NB4 (cell line): ENCODE data around the gene RASGEF1C.

Experiments
- DNase-seq: peaks from one replicate; pipeline ENCODE4 v3.0.0; 2010; ENCODE audit warnings: low read depth
- H3K4me3 ChIP-seq: one replicate; pipeline ENCODE4 v1.5.1; 2011; ENCODE audit warnings: mild to moderate bottlenecking, low read depth, low read length, moderate library complexity
- MYC ChIP-seq: IDR thresholded peaks from 2 replicates; pipeline ENCODE4 v1.6.1; 2011; ENCODE audit warnings: low read depth, low read length
- POLR2A ChIP-seq: IDR thresholded peaks from 2 replicates; pipeline ENCODE4 v1.6.1; 2011; ENCODE audit warnings: mild to moderate bottlenecking; ENCODE audit not compliant: insufficient read length; ENCODE audit errors: extremely low read depth
- TF ChIP-seq, protein P1 (sequence below): IDR thresholded peaks from one replicate; pipeline ENCODE4 v1.5.1; 2012; ENCODE audit warnings: low read depth, low read length
- TF ChIP-seq, protein P2 (sequence below): IDR thresholded peaks from 2 replicates; pipeline ENCODE4 v1.6.1; 2011; ENCODE audit warnings: low read depth, low read length

RASGEF1C gene

DNA sequence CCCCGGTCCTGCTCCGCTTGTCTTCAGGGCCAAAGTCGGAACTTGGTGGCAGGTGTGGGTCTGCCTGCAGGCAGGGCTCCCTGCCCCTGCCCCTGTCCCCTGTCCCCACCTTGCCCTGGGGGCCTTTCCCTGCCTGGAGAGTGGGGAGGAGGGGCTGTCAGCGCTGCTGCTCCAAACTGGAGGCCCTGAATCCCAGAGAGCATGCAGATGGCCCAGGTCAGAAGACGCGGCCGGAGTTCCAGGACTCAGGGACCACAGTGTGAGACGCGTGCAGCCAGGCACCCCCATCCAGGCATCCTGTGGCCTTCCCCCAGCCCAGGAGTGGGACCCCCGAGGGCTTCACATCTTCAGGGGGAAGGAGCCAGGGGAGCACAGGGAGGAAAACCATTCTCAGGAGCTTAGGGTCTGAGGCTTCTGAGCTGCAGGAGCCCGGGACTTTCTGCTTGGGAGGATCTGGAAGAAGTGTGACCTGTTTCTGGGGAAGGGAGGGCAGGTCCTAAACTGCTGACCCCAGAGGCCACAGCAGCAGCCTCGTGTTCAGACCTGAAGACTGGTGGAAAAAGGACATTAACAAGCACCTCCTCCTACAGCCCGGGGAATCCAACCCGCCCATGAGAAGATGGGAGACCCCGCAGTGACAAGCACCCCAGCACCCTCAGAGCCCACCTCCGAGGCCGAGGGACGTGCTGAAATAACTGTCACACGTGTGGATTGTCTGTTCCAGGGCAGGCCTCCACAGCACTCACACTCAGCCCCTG, 38.0 kb downstream of the RASGEF1C start:
- H3K4me3 ChIP-seq = no peak overlapping the region
- no peak for DNase-seq
- TF ChIP-seq POLR2A (no peak), MYC (no peak)
- TF ChIP-seq, protein P1, sequence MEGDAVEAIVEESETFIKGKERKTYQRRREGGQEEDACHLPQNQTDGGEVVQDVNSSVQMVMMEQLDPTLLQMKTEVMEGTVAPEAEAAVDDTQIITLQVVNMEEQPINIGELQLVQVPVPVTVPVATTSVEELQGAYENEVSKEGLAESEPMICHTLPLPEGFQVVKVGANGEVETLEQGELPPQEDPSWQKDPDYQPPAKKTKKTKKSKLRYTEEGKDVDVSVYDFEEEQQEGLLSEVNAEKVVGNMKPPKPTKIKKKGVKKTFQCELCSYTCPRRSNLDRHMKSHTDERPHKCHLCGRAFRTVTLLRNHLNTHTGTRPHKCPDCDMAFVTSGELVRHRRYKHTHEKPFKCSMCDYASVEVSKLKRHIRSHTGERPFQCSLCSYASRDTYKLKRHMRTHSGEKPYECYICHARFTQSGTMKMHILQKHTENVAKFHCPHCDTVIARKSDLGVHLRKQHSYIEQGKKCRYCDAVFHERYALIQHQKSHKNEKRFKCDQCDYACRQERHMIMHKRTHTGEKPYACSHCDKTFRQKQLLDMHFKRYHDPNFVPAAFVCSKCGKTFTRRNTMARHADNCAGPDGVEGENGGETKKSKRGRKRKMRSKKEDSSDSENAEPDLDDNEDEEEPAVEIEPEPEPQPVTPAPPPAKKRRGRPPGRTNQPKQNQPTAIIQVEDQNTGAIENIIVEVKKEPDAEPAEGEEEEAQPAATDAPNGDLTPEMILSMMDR = no peak
- TF ChIP-seq, protein P2, sequence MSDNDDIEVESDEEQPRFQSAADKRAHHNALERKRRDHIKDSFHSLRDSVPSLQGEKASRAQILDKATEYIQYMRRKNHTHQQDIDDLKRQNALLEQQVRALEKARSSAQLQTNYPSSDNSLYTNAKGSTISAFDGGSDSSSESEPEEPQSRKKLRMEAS = no peak

DNA sequence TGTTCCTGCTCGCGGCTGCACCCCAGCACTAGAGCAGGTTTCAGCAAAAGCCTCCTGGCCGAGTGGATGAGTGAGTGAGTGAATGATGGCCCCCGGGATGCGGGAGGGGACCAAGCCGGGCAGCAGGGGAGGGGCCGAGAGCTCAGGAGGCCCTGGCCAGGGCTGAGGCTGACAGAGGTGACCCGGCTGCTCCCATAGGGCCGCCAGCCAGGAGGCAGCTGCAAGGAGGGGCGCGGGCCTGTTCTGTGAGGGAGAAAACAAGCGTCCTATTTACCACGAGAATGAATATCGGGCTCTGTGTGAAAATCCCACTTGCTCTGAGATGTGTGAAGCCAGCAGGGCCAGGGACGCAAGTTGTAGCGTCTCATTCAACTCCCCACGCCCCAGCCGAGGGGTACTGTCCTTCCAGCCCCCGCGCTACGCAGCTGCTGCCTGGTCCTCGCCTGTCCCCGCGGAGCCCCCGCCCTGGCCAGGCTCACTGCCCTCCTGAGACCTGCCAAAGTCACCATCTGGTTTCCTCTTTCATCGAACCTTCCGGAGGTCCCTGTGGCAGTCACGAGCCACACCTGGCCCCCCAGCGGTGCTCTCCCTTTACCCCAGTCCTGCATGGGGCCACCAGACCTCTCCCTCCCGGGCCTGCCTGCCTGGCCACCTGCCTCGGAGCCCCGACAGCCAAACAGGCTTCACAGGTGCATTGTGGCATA, 38.8 kb downstream of the RASGEF1C start:
- H3K4me3 ChIP-seq = no peak overlapping the region
- no peak for TF ChIP-seq POLR2A
- no peak for TF ChIP-seq MYC
- TF ChIP-seq, protein P2 = no peak
- TF ChIP-seq, protein P1 = no peak
- no peak for DNase-seq

DNA sequence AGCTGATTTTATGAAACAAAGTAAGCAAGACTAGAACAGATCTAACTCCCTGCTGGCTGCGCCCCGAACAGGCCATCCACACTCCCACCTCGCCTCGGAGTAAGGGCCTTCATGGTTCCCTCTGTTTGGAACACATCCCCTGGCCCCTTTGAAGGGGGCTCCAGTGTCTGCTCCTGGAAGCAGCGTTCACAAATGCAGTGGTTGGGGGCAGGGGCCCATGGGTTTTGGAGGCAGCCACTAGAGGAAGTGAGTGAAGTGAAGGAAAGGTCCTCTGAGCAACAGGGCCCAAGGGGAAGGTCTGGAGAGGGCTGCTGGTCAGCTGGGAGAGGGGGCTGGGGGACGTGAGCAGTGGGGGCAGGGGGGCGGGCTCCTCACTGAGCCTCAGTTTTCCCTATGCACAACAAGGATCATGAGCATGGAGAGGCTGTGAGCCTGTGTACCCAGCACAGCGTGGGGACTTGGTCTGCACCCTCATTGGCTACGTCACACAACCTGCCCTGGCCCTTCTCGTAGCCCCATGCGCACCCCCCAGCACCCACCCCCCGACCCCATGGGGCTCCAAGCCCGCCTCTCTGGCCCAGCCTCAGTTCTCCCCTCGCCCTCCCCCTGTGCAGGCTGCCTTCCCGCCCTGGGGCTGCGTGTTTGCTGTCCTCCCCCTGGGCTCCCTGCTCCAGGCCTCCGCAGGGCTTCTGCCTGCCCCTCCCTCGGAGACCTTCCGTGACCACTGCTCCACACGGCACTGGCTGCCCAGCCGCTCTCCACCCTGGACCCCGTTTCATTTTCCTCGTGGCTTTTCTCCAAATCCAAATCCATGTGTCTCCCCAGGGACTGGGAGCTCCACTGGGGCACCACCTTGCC, 39.5 kb downstream of the RASGEF1C start:
- no peak for DNase-seq
- H3K4me3 ChIP-seq = no peak overlapping the region
- TF ChIP-seq POLR2A (no peak), MYC (no peak)
- TF ChIP-seq, protein P2 = no peak
- TF ChIP-seq, protein P1 = no peak

DNA sequence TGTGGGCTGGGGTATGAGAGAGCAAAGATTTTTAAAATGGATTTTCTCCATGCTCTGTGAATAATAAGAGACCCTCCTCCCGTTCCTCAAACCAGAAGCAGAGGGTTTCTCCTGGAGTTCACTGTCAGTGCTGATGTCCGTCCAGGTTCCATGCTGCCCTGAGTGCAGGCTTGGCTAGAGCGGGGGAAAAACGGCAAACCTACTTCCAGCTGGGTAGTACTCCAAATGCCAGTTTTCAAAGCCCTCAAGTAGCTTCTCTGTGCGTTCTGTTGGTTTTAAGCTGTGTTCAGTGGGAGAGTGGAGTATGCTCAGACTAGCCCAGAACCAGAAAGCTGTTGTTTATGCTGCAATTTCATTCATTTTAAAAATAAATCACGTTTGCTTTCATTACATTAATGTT, 40.3 kb downstream of the RASGEF1C start:
- H3K4me3 ChIP-seq = no peak overlapping the region
- DNase-seq = no peak
- TF ChIP-seq MYC (no peak), POLR2A (no peak)
- TF ChIP-seq, protein P1 = no peak

DNA sequence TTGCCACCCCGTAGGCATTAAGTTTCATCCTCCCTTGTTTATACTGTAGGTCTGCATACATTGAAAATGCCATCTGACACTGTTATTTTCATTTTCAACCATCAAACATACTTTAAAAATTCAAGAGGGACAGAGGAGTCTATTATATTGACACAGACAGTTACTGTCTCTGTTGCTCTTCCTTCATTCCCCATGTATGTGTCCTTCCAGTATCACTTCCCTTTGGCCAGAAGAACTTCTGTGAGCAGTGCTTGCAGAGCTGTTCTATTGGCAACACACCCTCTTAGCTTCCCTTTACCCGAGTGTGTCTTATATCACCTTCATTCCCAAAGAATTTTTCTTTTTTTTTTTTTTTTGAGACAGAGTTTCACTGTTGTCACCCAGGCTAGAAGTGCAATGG, 42.8 kb downstream of the RASGEF1C start:
- TF ChIP-seq, protein P1 = no peak
- TF ChIP-seq POLR2A = no peak
- no peak for TF ChIP-seq MYC
- TF ChIP-seq, protein P2 = no peak
- no peak overlapping the region for H3K4me3 ChIP-seq
- no peak for DNase-seq
